LHCN-M2 (cell line): ENCODE data around the gene RNF111. TPM values are rescaled to one million over a fixed set of nuclear protein-coding genes. Genes with fewer than 3 reads are reported as not detected.
"Not testable (repeated sequence)": the region's sequence is repeated elsewhere in the genome, so short reads cannot be mapped to it uniquely, and the experiment has no call there.

Experiments used
- DNase-seq: peaks from one replicate; pipeline ENCODE4 v3.0.0-alpha.2; 2012; ENCODE audit warnings: low read depth
- total RNA-seq: library from RNA; depleted of rRNA; stranded (reverse); fragments of >200 nt; gene quantifications from 2 replicates; pipeline ENCODE4 v1.2.3, GENCODE V29; 2014; rRNA removed

The RNF111 gene
- total RNA-seq, 1 experiment from 2014 or later: 22.4 TPM

DNA sequence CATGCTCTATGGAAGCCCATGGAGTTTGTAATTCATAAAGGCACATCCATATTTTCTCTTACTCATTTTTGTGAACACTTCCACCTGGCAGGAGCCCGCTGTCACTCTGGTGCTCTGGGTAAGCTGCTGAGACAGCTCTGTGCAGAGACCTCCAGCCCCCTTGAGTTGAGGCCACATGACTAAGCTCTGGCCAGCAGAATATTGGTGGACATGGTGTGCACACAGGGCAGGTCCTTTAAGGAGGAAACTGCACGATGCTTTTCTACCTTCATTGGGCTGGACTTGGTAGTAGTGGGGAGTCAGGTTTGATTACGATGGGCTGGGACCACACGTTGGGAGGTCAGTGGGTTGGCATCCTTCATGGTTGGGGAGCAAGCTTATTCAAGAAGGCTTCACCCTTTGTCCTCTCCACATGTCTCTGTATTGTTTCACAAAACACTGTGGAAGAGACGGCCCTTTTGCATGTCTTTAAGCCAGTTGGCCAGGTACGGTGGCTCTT is 146.5 kb downstream of the RNF111 start:
- DNase-seq: no peak

DNA sequence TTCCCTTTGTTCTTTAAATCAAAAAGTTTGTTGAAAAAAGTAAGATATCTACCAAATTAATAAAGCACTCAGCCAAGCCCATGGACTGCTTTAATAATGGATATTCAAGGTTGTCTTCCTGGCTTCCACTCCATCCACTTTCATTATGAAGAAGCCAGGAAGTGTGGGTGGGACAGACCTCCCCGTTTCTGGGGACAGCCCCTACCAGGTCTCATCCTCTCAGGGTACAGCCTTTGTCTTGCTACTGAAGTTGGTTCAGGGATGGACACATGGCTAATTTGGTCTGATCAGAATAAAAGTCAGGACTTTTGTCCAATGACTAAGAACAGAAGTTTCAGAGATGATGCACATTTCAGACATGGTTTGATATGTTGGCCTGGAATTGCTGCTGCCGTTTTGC is 150.1 kb downstream of the RNF111 start:
- DNase-seq: no peak

DNA sequence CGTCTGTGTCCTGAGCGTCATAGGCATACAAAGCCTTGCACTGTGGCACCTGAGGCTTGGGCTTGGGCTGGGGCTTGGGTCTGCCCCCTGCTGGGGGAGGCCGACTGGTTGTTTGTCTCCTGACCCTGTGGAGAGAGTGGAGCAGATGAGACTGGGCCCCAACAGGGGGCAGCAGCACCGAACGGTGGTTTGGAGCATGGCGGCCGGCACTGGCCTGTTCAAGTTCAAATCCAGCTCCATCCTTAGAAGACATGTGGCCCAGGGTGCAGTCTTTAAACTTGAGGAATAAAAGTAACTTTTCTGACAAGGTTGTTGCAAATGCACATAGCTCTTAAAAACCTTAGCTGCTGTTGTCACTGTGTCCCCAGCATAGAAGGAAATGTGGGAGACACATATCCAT is 150.8 kb downstream of the RNF111 start:
- peak; percentile 53 for DNase-seq

DNA sequence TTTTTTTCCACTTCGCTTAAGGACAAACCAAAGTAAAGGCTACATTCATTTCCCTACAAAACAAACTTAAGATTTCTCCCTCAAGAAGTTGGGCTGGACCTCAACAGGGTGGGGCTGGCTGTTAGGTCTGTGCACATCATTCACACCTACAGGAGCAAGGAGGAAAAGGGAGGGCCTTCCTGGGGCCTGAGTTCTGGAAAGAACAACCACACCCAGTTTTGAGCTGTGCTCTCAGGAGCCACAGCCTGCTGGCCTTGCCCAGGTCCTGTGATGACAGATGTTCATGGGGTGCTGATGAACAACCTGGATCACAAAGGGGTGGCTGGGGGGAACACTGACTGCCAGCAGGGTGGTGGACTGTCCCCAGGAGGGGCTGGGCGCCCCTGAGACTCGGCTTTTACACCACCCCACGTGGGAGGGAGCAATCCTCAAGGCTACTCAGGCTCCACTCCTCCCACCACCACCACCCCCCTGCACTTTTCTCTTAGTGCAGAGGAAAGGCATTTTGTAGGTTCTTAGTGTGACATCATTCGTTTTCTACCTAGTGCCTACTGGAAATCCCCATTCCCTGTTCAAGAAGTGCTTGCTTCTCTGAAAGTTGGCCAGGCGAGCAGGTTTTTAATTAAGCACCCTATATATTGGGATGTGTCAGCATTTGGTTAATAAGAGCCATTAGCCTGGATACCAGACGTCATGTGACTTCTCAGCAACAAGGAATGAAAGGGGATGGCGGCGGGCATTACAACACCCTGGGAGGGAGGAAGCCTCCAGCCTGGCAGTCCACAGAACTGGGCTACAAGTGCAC is 153.2 kb downstream of the RNF111 start:
- no peak for DNase-seq

DNA sequence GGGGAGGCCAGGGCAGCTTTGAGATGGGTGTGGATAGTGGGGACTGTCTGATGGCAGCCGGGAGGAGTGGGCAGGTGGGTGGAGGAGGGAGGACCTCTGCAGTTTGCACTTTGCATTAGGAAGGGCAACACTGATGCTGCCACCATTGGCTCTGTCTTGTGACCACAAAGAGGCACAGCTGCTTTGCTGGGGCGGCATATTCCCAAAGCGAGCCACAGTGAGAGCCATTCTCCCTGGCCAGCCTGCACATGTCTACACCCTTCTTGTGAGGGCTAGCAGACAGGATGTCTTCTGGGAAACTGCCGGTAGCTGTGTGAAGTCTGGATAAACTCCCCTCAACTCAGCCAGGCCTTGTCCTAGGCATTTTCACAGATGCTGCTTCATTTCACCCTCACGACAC is 155.8 kb downstream of the RNF111 start:
- peak; percentile 24 for DNase-seq

DNA sequence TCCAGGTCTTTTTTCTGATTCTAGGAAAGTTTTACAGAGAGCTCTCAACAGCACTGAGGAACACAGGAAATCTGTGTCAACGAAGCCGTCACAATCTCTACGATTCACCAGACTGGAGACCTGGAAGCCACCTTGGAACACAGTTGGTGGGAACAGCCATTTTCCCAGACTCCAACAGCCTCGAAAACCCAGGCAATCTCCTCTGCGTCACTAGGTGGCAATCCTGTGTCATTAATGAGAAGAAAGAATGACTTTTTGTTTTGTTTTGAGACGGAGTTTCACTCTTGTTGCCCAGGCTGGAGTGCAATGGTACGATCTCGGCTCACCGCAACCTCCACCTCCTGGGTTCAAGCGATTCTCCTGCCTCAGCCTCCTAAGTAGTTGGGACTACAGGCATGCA is 157.1 kb downstream of the RNF111 start:
- DNase-seq: not testable (repeated sequence)

Other genes starting within 250 kb of the RNF111 start
- 90.9 and 143 TPM in 2 replicates for gene ADAM10, start 238.0 kb upstream of the RNF111 start, total RNA-seq
- 11.7 and 13.4 TPM in 2 replicates for gene MINDY2, start 216.4 kb upstream of the RNF111 start, total RNA-seq
- gene SLTM, start 54.0 kb upstream of the RNF111 start, total RNA-seq: 52.6 and 71.2 TPM in 2 replicates
- 130 and 138 TPM in 2 replicates for gene CCNB2, start 117.5 kb downstream of the RNF111 start, total RNA-seq
- gene LDHAL6B, start 219.2 kb downstream of the RNF111 start, total RNA-seq: not detected in 2 replicates